Frontal cortex (tissue), 4 donors: ENCODE measurements around the gene SHISA4. TPM values are rescaled to one million over a fixed set of nuclear protein-coding genes. Genes with fewer than 3 reads are reported as not detected.
"Not testable (repeated sequence)": the region's sequence is repeated elsewhere in the genome, so short reads cannot be mapped to it uniquely, and the experiment has no call there.

Source experiments
- DNase-seq, 2 donors: peaks; one replicate each; pipeline ENCODE4 v3.0.0; 2012; ENCODE audit warnings: low spot score in 2 of 2
- FAIRE-seq: peaks from 2 replicates; lab custom pipeline; 2012; peaks lifted over from hg19 to GRCh38; lab: Jason Lieb, UNC
- total RNA-seq: library from RNA; depleted of rRNA; stranded (reverse); fragments of >200 nt; gene quantifications from one replicate; pipeline ENCODE4 v1.2.3, GENCODE V29; 2014
- donor health status: control.
- donor health status: control.
- donor health status: control.

SHISA4 gene
- total RNA-seq, result 22.4 TPM

GRCh38 chr1:201888282-201889089, at the start of gene SHISA4:
SHISA4 (plus strand) TSS chr1:201888898; CDS start chr1:201888995, 97 bp downstream.
- FAIRE-seq (no peak), DNase-seq (peak; percentile 87)

GRCh38 chr1:201839089-201839488, 49.6 kb upstream of the SHISA4 start:
- not testable (repeated sequence) for DNase-seq, FAIRE-seq

GRCh38 chr1:201840055-201840454, 48.6 kb upstream of the SHISA4 start:
- DNase-seq, result no peak
- FAIRE-seq, result no peak

GRCh38 chr1:201840490-201840889, 48.2 kb upstream of the SHISA4 start:
- DNase-seq (no peak), FAIRE-seq (no peak)

- FAIRE-seq (no peak), DNase-seq (no peak)
These were observed 47.3 kb upstream of the SHISA4 start for GRCh38 chr1:201841265-201841912.

- FAIRE-seq, result no peak
These were observed 46.1 kb upstream of the SHISA4 start for GRCh38 chr1:201842472-201843027.

GRCh38 chr1:201845331-201846083, 43.2 kb upstream of the SHISA4 start:
- no peak for DNase-seq

More at GRCh38 chr1:201842472-201843027, 46.1 kb upstream of the SHISA4 start:
- DNase-seq, result no peak

GRCh38 chr1:201847150-201847549, 41.5 kb upstream of the SHISA4 start:
- FAIRE-seq, result no peak
- DNase-seq, result no peak

More at GRCh38 chr1:201845331-201846083, 43.2 kb upstream of the SHISA4 start:
- no peak for FAIRE-seq

GRCh38 chr1:201848230-201848629, 40.5 kb upstream of the SHISA4 start:
- DNase-seq (no peak), FAIRE-seq (no peak)

GRCh38 chr1:201849372-201850052, 39.2 kb upstream of the SHISA4 start:
- FAIRE-seq (no peak), DNase-seq (no peak)

GRCh38 chr1:201850053-201850397, 38.7 kb upstream of the SHISA4 start:
- no peak for DNase-seq
- FAIRE-seq, result no peak

GRCh38 chr1:201851949-201852348, 36.7 kb upstream of the SHISA4 start:
- FAIRE-seq, result no peak
- no peak for DNase-seq

GRCh38 chr1:201856722-201857121, 32.0 kb upstream of the SHISA4 start:
- FAIRE-seq, DNase-seq: not testable (repeated sequence)

GRCh38 chr1:201859424-201859823, 29.3 kb upstream of the SHISA4 start:
- no peak for FAIRE-seq

GRCh38 chr1:201861448-201861847, 27.2 kb upstream of the SHISA4 start:
- FAIRE-seq (no peak), DNase-seq (no peak)

More at GRCh38 chr1:201859424-201859823, 29.3 kb upstream of the SHISA4 start:
- DNase-seq, result no peak

GRCh38 chr1:201870397-201870796, 18.3 kb upstream of the SHISA4 start:
- DNase-seq, result no peak
- FAIRE-seq, result no peak

- FAIRE-seq (no peak), DNase-seq (no peak)
These were observed 14.0 kb upstream of the SHISA4 start for GRCh38 chr1:201874672-201875071.

GRCh38 chr1:201876148-201876818, 12.4 kb upstream of the SHISA4 start:
- DNase-seq, result no peak
- FAIRE-seq, result no peak

- FAIRE-seq (peak; percentile 23), DNase-seq (no peak)
These were observed 10.8 kb upstream of the SHISA4 start for GRCh38 chr1:201877877-201878401.
